WI38 (cell line): ENCODE measurements around the gene KRTAP10-5.

ENCODE experiments used
- H3K4me3 ChIP-seq: 2 replicates; pipeline ENCODE4 v1.5.1; 2011; ENCODE audit warnings: low read depth, mild to moderate bottlenecking, control low read depth, low read length
- CTCF ChIP-seq: IDR thresholded peaks from 2 replicates; pipeline ENCODE4 v1.5.1; 2012; ENCODE audit warnings: low read depth, mild to moderate bottlenecking, control low read depth, low read length

Gene KRTAP10-5

DNA sequence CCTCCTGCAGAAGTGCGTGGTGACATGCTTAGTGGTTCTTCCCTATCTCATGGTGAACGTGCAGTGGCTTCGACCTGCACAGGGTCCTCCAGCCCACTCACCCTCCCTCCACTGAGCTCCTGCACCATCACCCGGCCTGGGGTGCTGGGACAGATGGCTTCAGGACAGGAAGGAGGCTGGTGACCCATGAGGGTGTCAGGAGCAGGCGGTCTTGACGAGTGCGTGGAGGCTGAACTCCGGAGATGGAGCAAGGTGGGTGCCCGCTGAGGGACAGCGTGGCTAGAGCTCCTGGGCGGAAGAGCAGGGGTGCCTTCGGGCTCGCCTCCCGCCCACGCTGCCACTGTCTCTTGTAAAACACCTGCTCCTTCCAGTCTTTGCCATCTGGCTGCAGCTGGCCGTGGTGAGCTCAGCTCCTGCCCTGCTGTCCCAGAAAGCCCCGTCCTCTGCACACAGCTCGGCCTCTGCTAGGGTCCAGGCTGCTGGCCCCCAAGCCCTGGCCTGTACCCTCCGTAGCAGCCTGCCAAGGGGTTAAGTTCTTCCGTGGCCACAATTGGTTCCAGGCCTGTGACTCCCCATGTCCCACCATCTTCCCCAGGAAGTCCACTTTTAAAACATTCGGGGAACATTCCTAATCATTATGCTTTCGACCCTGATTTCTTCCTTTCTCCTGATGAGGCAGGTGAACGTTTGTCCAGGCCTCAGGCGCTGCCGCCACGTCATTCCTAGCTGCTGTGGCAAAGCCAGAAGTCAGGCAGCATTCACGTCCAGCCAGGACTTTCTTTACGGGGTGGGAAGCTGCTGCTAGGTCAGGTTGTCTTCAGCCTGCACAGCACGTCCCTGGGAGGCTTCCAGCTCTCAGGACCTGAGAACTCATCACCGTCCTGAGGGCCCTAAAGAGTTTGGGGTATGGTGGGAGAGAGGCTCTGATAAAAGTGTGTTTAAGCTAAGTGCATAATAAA is 48.5 kb downstream of the KRTAP10-5 start:
- H3K4me3 ChIP-seq, result no peak overlapping the region
- TF ChIP-seq CTCF, result no peak

DNA sequence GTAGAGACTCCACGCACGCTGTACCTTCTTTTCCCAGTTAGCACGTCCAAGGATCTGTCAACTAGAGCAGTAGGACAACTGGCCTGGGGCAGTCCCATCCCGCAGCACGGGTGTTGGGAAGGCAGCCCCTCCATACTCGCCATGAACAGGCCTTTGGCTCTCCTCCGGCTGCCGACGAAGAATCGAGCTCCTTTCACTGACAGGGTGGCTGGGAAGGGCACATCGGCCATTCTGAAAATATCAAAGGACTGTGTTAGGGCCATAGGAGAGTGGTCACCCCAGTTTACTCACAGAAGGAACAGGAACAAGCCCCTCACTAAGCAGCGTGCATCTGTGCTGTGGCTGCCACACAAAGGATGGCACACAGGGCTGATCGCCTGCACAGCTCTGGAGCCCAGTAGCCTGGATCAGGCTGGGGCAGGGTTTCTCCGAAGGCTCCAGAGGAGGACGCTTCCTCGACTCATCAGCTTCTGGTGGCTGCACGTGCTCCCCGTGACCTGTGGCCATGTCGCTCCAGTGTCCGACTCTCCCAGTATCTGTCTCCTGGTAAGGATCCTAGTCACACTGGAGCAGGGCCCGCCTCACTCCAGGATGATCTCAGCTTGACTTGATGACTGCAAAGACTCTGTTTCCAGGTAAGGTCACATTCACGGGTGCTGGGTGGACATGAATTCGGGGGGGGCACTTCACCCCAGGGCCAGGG is 49.4 kb downstream of the KRTAP10-5 start:
- no peak overlapping the region for H3K4me3 ChIP-seq
- TF ChIP-seq CTCF, result no peak

DNA sequence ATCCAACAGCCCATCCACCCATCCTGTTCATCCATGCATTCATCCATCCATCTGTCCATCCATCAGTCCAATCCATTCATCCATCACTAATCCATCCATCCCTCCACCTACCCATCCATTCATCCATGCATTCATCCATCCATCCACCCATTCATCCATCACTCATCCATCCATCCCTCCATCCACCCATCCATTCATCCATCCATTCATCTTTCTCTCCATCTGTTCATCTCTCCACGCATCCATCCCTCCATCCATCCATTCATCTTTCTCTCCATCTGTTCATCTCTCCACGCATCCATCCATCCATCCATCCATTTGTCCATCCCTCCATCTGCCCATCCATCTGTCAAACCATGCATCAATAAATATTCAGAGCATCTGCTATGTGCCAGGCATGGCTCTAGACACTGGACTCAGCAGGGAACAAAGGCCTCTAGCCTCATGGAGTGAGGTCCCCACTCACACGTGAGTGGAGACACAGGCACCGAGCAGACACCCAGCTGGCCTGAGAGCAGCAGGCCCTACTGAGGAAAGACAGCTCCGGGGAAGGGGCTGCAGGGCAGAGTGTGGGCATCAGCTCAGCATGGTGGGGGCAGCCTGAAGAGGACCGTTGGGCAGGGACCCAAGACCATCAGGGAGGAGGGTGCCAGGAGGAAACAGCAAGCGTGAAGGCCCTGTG is 50.0 kb downstream of the KRTAP10-5 start:
- no peak for TF ChIP-seq CTCF
- H3K4me3 ChIP-seq, result no peak overlapping the region

DNA sequence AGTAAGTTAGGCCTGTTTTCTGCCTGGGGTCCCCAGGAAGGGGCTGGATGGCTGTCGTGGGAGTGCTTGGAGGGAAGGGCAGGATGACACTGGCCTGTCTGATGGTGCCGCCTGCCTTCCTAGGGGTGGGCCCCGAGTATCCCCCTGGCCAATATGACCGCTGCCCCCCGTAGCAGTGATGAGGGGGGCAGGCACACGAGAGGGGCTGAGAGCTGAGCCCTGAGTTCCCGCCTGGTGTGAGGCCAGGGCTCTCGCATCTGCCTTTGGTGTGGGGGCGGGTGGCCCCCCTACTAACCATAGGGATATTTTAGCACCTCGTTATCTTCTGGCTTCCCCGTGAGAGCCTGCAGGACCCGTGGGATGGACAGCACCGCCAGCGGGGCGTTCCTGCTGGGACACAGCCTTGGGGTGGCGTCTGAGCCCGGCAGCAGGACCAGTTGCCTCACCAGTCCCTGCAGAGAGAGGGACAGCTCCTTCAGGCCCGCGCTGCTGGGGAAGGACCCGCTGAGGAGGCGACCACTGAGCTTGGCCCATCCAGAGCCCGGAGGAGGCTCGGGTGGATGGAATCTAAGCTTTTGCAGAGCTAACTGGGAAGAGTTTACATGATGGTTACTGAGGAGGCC is 50.8 kb downstream of the KRTAP10-5 start:
- no peak for TF ChIP-seq CTCF

More for the DNA sequence above, 50.8 kb downstream of the KRTAP10-5 start:
- H3K4me3 ChIP-seq, result no peak overlapping the region
